GM21526 (cell line): ENCODE measurements around the gene B3GALT6.

Experiments
- ATAC-seq: cut with Tn5 transposase; IDR thresholded peaks from one replicate; pipeline ENCODE4 v1.9.1; 2021; ENCODE audit warnings: moderate library complexity; ENCODE audit not compliant: unreplicated experiment, low FRiP score

B3GALT6 gene

GRCh38 chr1:1215080-1215676 lies 16.9 kb upstream of the B3GALT6 start:
- no peak for ATAC-seq

GRCh38 chr1:1215881-1216605 lies 16.0 kb upstream of the B3GALT6 start:
- no peak for ATAC-seq

- ATAC-seq, result no peak
Measured at GRCh38 chr1:1216770-1217620, 15.0 kb upstream of the B3GALT6 start.

GRCh38 chr1:1217621-1218523 lies 14.2 kb upstream of the B3GALT6 start:
- no peak for ATAC-seq

DNA sequence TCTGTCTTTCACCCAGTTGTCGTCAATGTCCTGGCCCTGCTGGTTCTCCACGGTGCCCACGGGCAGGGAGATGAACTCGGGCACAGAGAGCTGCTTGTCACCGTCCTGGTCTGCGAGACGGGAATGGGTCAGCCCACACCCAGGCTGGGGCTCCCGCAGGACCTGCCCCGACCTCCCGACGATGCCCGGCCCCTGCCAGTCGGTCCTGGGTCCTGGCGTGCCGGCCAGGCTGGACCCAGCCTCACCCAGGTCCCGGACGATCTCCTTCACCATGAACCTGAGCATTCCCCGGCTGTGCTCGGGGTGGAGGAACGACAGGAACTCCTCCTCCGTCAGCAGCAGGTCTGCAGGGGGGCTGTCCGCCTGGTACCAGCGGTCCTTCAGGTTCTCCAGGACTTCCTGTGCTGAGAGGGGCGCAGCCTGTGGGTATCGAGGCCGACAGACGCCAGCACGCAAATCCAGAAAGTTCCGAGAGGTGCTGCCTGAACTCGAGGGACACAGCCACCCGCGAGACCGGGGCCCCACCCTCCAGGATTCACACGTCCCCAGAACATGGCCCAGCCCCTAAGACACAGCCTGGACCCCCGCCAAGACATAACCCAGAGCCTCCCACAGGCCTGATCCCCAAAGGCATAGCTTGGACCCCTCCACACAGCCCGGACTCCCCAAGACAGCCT lies 13.4 kb upstream of the B3GALT6 start:
- ATAC-seq, result no peak

GRCh38 chr1:1219341-1219740 lies 12.7 kb upstream of the B3GALT6 start:
- ATAC-seq, result no peak

- no peak for ATAC-seq
Measured at GRCh38 chr1:1220197-1220596, 11.8 kb upstream of the B3GALT6 start.

DNA sequence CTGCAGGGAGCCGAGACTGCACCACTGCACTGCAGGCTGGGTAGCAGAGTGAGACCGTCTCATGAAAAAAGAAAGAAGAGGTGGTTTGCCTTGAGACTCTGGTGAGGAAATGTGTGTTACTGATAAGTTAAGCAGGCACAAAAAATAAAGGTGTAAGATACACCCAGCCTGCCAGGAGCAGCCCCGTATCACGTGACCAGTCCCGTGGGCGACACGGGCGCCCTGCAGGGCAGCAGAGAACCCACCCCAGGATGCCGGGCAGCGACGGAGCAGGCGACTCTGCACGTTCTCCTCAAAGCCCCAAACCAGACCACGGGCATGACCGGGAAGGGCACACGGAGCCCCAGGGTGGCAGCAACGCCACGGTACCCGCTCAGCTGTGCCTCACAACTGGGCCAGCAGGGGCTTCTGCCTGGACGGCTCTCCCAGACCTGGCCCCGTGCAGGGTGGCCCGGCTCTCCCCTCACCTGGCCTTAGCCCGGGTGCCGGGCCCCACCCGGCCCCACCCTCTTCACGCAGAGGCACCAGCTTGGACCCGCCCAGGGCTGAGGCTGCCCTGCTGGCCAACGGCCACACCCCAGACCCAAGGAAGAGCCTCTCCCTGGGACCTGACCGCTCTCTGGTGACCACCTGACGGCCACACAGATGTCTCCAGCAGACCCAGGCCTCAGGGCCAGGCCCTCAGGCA lies 10.0 kb upstream of the B3GALT6 start:
- ATAC-seq, result no peak

GRCh38 chr1:1222575-1223225 lies 9.3 kb upstream of the B3GALT6 start:
- ATAC-seq, result no peak

DNA sequence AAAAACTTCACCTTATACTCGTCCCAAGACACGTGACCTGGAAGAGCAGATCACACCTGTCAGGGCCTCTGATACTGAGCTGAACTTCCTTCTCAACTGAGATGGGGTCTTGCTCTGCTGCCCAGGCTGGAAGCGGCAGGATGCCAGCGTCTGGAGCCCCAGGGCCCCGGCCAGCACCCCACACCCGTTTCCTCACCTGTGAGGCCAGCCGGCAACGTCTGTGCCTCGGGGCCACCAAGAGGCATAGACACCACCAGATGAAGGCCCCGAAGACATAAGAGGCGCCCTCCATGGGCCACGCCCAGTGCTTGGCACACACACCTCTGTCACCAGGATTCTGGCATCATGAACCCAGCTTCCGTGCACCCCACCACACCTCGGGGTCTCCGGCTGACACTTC lies 8.7 kb upstream of the B3GALT6 start:
- no peak for ATAC-seq

- ATAC-seq, result no peak
Measured at GRCh38 chr1:1223891-1224290, 8.1 kb upstream of the B3GALT6 start.

- no peak for ATAC-seq
Measured at GRCh38 chr1:1225238-1225845, 6.7 kb upstream of the B3GALT6 start.

GRCh38 chr1:1225913-1226312 lies 6.1 kb upstream of the B3GALT6 start:
- no peak for ATAC-seq

GRCh38 chr1:1226566-1227362 lies 5.3 kb upstream of the B3GALT6 start:
- ATAC-seq, result no peak

DNA sequence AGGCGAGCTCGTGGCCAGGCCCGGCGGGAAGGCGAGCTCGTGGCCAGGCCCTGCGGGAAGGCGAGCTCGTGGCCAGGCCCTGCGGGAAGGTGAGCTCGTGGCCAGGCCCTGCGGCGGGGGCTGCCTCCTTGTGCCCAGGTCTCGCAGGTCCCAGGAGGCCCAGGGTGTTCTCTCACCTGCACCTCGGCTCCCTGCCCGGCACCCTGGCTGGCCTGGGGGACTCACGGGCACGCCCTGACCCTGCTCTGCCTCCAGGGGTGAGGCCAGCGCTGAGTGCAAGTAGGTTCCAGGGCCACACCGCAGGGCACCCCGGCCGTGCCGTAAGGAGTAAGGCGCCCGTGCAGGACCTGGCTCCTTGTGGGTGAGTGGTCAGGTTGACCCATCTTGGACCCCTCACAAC lies 4.7 kb upstream of the B3GALT6 start:
- no peak for ATAC-seq

DNA sequence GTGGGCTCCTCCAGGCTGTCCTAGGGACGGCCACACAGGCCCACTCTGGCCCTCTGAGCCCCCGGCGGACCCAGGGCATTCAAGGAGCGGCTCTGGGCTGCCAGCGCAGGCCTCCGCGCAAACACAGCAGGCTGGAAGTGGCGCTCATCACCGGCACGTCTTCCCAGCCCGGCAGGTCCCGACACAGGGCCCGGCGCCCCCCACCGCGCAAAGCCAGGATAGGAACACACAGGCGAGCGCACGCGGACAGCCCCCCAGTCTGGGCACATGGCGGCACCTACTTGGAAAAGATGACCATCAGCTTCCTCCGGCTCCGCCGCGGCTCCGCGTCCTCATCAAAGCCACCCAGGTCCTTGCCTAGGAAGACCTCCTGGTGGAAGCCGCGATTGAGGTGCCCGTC lies 3.9 kb upstream of the B3GALT6 start:
- ATAC-seq, result no peak

- no peak for ATAC-seq
Measured at GRCh38 chr1:1228596-1229321, 3.3 kb upstream of the B3GALT6 start.
